MG63 (cell line): ENCODE measurements around the gene SPATS2. TPM values are rescaled to one million over a fixed set of nuclear protein-coding genes. Genes with fewer than 3 reads are reported as not detected.
"Not testable (repeated sequence)": the region's sequence is repeated elsewhere in the genome, so short reads cannot be mapped to it uniquely, and the experiment has no call there.

Experiments
- DNase-seq: peaks from one replicate; pipeline ENCODE4 v3.0.0-alpha.2; 2020
- H3K27me3 ChIP-seq: fragments of 250-450 bp; sonication (Bioruptor Pico); 2 replicates; pipeline ENCODE4 v1.5.1; 2020; ENCODE audit warnings: mild to moderate bottlenecking, moderate library complexity
- H3K36me3 ChIP-seq: fragments of 250-450 bp; sonication (Bioruptor Pico); 2 replicates; pipeline ENCODE4 v1.5.1; 2020; ENCODE audit warnings: mild to moderate bottlenecking, moderate library complexity
- H3K4me3 ChIP-seq: fragments of 250-450 bp; sonication (Bioruptor Pico); 2 replicates; pipeline ENCODE4 v1.5.1; 2020; ENCODE audit warnings: mild to moderate bottlenecking, moderate library complexity
- H3K9me3 ChIP-seq: fragments of 250-450 bp; sonication (Bioruptor Pico); 2 replicates; pipeline ENCODE4 v1.5.1; 2020; ENCODE audit warnings: mild to moderate bottlenecking, moderate library complexity
- total RNA-seq: library from RNA; depleted of rRNA; stranded (reverse); fragments of >200 nt; shearing (Covaris generic); gene quantifications from 2 replicates; pipeline ENCODE4 v1.2.3, GENCODE V29; 2014; ENCODE audit warnings: low replicate concordance

The SPATS2 gene
- total RNA-seq, 1 experiment from 2014 or later, result 43.8 TPM

GRCh38 chr12:49366096-49366651, 1.1 kb upstream of the SPATS2 start:
- no peak for DNase-seq
- Histone ChIP-seq H3K27me3 (no peaks in the 10 kb centered on the region), H3K4me3 (peak overlapping the region; percentile 98), H3K36me3 (0 out of 2 replicates have a peak, but pooled peaks cover 2% of the 10 kb centered on the region), H3K9me3 (no peaks in the 10 kb centered on the region)

GRCh38 chr12:49366652-49367380, 446 bp upstream of the SPATS2 start:
- Histone ChIP-seq H3K4me3 (peak overlapping the region; percentile 98), H3K9me3 (no peaks in the 10 kb centered on the region), H3K36me3 (0 out of 2 replicates have a peak, but pooled peaks cover 5% of the 10 kb centered on the region), H3K27me3 (no peaks in the 10 kb centered on the region)
- DNase-seq, result peak; percentile 95

GRCh38 chr12:49368240-49368600, 958 bp downstream of the SPATS2 start:
- DNase-seq, result no peak
- 0 out of 2 replicates have a peak, but pooled peaks cover 5% of the 10 kb centered on the region for H3K36me3 ChIP-seq
- H3K27me3 ChIP-seq, result no peaks in the 10 kb centered on the region
- peak overlapping the region; percentile 98 for H3K4me3 ChIP-seq
- H3K9me3 ChIP-seq, result no peaks in the 10 kb centered on the region

- 0 out of 2 replicates have a peak, but pooled peaks cover 5% of the 10 kb centered on the region for H3K36me3 ChIP-seq
- no peaks in the 10 kb centered on the region for H3K9me3 ChIP-seq
- peak; percentile 55 for DNase-seq
- no peaks in the 10 kb centered on the region for H3K27me3 ChIP-seq
- no peak overlapping the region for H3K4me3 ChIP-seq
These were observed 2.3 kb downstream of the SPATS2 start for GRCh38 chr12:49369411-49370145.

- DNase-seq, result no peak
- Histone ChIP-seq H3K9me3 (no peaks in the 10 kb centered on the region), H3K27me3 (no peaks in the 10 kb centered on the region), H3K36me3 (0 out of 2 replicates have a peak, but pooled peaks cover 5% of the 10 kb centered on the region), H3K4me3 (no peak overlapping the region)
These were observed 3.3 kb downstream of the SPATS2 start for GRCh38 chr12:49370539-49370938.

GRCh38 chr12:49375406-49375805, 8.1 kb downstream of the SPATS2 start:
- Histone ChIP-seq H3K4me3 (no peak overlapping the region), H3K27me3 (no peaks in the 10 kb centered on the region), H3K36me3 (0 out of 2 replicates have a peak, but pooled peaks cover 5% of the 10 kb centered on the region), H3K9me3 (no peaks in the 10 kb centered on the region)
- DNase-seq, result no peak

- H3K27me3 ChIP-seq, result no peaks in the 10 kb centered on the region
- no peaks in the 10 kb centered on the region for H3K9me3 ChIP-seq
- no peak for DNase-seq
- H3K4me3 ChIP-seq, result no peak overlapping the region
- no peaks in the 10 kb centered on the region for H3K36me3 ChIP-seq
These were observed 10.1 kb downstream of the SPATS2 start for GRCh38 chr12:49377386-49377785.

- H3K4me3 ChIP-seq, DNase-seq, H3K27me3 ChIP-seq: not testable (repeated sequence)
These were observed 12.9 kb downstream of the SPATS2 start for GRCh38 chr12:49380184-49380583.

GRCh38 chr12:49388682-49389386, 21.6 kb downstream of the SPATS2 start:
- Histone ChIP-seq H3K36me3 (peaks cover 3% of the 10 kb centered on the region; the same call in 1 of the 2 replicates), H3K4me3 (no peak overlapping the region), H3K27me3 (no peaks in the 10 kb centered on the region), H3K9me3 (no peaks in the 10 kb centered on the region)
- DNase-seq, result no peak

More at GRCh38 chr12:49380184-49380583, 12.9 kb downstream of the SPATS2 start:
- H3K36me3 ChIP-seq, H3K9me3 ChIP-seq: not testable (repeated sequence)

GRCh38 chr12:49389387-49389703, 22.1 kb downstream of the SPATS2 start:
- no peak for DNase-seq
- H3K4me3 ChIP-seq, result no peak overlapping the region
- no peaks in the 10 kb centered on the region for H3K27me3 ChIP-seq
- peaks cover 3% of the 10 kb centered on the region; the same call in 1 of the 2 replicates for H3K36me3 ChIP-seq
- H3K9me3 ChIP-seq, result no peaks in the 10 kb centered on the region; the same call in 1 of the 2 replicates

- Histone ChIP-seq H3K4me3 (no peak overlapping the region), H3K36me3 (no peaks in the 10 kb centered on the region), H3K27me3 (no peaks in the 10 kb centered on the region), H3K9me3 (no peaks in the 10 kb centered on the region; the same call in 1 of the 2 replicates)
- DNase-seq, result no peak
These were observed 29.7 kb downstream of the SPATS2 start for GRCh38 chr12:49397000-49397399.

GRCh38 chr12:49400304-49400703, 33.0 kb downstream of the SPATS2 start:
- DNase-seq, result no peak
- Histone ChIP-seq H3K36me3 (no peaks in the 10 kb centered on the region), H3K9me3 (no peaks in the 10 kb centered on the region), H3K27me3 (no peaks in the 10 kb centered on the region), H3K4me3 (no peak overlapping the region)

GRCh38 chr12:49403971-49404450, 36.7 kb downstream of the SPATS2 start:
- H3K27me3 ChIP-seq, result no peaks in the 10 kb centered on the region
- H3K9me3 ChIP-seq, result no peaks in the 10 kb centered on the region
- no peaks in the 10 kb centered on the region; the same call in 1 of the 2 replicates for H3K36me3 ChIP-seq
- DNase-seq, result no peak
- H3K4me3 ChIP-seq, result no peak overlapping the region

- no peaks in the 10 kb centered on the region for H3K27me3 ChIP-seq
- no peaks in the 10 kb centered on the region; the same call in 1 of the 2 replicates for H3K36me3 ChIP-seq
- no peaks in the 10 kb centered on the region for H3K9me3 ChIP-seq
- DNase-seq, result no peak
- no peak overlapping the region for H3K4me3 ChIP-seq
These were observed 37.7 kb downstream of the SPATS2 start for GRCh38 chr12:49404956-49405355.

- no peak for DNase-seq
- H3K9me3 ChIP-seq, result no peaks in the 10 kb centered on the region
- H3K27me3 ChIP-seq, result no peaks in the 10 kb centered on the region
- H3K4me3 ChIP-seq, result no peak overlapping the region
- no peaks in the 10 kb centered on the region; the same call in 1 of the 2 replicates for H3K36me3 ChIP-seq
These were observed 43.6 kb downstream of the SPATS2 start for GRCh38 chr12:49410818-49411217.

- Histone ChIP-seq H3K27me3 (no peaks in the 10 kb centered on the region), H3K4me3 (no peak overlapping the region), H3K9me3 (no peaks in the 10 kb centered on the region), H3K36me3 (no peaks in the 10 kb centered on the region; the same call in 1 of the 2 replicates)
- no peak for DNase-seq
These were observed 45.7 kb downstream of the SPATS2 start for GRCh38 chr12:49413010-49413409.

- Histone ChIP-seq H3K4me3 (no peak overlapping the region), H3K27me3 (no peaks in the 10 kb centered on the region), H3K36me3 (no peaks in the 10 kb centered on the region; the same call in 1 of the 2 replicates), H3K9me3 (no peaks in the 10 kb centered on the region)
- DNase-seq, result no peak
These were observed 46.5 kb downstream of the SPATS2 start for GRCh38 chr12:49413796-49414195.
